ENCODE measurements around the gene ZNF407. TPM values are rescaled to one million over a fixed set of nuclear protein-coding genes. Genes with fewer than 3 reads are reported as not detected.
A peak's percentile ranks its signal among the peaks of the same experiment; 100 is the strongest.

Gene ZNF407
- polyA plus RNA-seq, 1 experiment = 2.8 TPM

DNA sequence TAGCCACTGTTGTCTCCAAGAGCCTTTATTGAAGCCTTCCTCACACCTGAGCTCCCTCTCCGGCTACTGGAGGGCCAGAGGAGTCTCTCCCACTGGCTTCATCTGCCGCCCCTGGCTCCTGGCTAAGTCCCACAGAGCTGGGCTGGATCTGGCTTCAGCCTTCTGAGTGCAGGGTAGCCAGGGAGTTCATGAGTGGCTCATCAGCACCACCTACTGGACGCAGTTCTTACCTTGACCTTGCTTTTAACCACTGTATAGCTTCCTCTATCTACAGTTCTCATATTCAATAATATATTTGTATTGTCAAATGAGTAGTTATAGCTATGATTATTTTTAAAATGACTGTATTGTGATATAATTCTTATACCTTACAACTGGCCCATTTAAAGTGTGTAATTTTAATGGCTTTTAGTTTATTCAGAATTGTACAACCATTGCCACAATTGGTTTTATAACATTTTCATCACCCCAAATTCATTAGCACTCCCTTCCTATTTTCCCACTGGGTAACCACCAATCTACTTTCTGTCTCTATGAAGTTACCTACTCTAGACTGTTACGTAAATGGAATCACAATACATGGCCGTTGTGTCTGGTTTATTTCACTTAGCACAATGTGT is 45.6 kb upstream of the ZNF407 start:
- ChIA-PET POLR2A (interaction anchor here (0.5 kb wide), 1 partner anchor 215 kb away, joined by 3 read pairs; no protein-coding TSS in a partner anchor), CTCF (interaction anchor here (0.5 to 3.0 kb wide), 34 partner anchors 8 to 362 kb away, joined by 3 to 94 read pairs (median 4); partner anchors contain the start of gene CNDP1)
- DNase-seq (ENCODE audit: low read depth) = no peak
- H3K36me3 ChIP-seq (ENCODE audit: control insufficient read depth, insufficient read depth, low read length) = no peaks in the 10 kb centered on the region
- peaks cover 18% of the 10 kb centered on the region for H3K27me3 ChIP-seq (ENCODE audit: control insufficient read depth, insufficient read depth, low read length)
- TF ChIP-seq, protein P1, sequence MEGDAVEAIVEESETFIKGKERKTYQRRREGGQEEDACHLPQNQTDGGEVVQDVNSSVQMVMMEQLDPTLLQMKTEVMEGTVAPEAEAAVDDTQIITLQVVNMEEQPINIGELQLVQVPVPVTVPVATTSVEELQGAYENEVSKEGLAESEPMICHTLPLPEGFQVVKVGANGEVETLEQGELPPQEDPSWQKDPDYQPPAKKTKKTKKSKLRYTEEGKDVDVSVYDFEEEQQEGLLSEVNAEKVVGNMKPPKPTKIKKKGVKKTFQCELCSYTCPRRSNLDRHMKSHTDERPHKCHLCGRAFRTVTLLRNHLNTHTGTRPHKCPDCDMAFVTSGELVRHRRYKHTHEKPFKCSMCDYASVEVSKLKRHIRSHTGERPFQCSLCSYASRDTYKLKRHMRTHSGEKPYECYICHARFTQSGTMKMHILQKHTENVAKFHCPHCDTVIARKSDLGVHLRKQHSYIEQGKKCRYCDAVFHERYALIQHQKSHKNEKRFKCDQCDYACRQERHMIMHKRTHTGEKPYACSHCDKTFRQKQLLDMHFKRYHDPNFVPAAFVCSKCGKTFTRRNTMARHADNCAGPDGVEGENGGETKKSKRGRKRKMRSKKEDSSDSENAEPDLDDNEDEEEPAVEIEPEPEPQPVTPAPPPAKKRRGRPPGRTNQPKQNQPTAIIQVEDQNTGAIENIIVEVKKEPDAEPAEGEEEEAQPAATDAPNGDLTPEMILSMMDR (IDR thresholded peaks at IDR 0.05; ENCODE audit: insufficient read depth, low read depth, low read length) = peak; percentile 85
- no peak overlapping the region for H3K4me3 ChIP-seq (ENCODE audit: low read depth, low read length)

DNA sequence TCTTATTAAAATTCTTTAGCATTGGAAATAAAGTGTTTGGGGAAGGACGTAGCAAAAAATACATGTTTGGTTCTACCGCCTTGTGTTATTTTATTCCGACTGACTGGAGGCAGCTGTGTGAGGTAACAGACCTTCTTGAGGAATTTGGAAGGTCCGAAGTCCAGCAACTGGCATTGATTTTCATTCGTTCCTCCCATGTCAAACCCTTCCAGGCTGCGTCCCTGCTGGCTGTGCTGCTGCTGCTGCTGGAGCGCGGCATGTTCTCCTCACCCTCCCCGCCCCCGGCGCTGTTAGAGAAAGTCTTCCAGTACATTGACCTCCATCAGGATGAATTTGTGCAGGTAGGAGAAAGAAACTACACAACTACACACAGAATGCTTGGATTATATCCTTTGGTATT is 41.5 kb upstream of the ZNF407 start:
- Histone ChIP-seq H3K27me3 (ENCODE audit: control insufficient read depth, insufficient read depth, low read length) (peaks cover 19% of the 10 kb centered on the region), H3K4me3 (ENCODE audit: low read depth, low read length) (no peak overlapping the region), H3K36me3 (ENCODE audit: control insufficient read depth, insufficient read depth, low read length) (no peaks in the 10 kb centered on the region)
- CTCF ChIA-PET = no interaction called here
- DNase-seq (ENCODE audit: low read depth) = no peak
- TF ChIP-seq, protein P1 (IDR thresholded peaks at IDR 0.05; ENCODE audit: insufficient read depth, low read depth, low read length) = no peak
- POLR2A ChIA-PET = no interaction called here

DNA sequence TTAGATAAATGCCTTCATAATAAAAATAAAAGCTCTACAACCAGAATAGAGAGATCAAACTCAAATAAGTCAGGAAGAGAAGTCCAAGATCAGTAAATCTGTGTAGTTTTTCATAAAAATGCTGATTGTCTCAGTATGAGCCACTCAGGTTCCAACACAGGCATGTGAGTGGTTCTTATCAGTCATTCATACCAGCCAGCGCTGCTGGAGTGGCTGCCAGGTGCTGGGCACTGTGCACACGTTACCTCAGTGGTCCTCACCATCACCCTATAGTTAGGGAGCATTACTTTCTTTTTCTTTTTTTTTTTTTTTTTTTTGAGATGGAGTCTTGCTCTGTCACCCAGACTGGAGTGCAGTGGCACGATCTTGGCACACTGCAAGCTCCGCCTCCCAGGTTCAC is 39.6 kb upstream of the ZNF407 start:
- Histone ChIP-seq H3K27me3 (ENCODE audit: control insufficient read depth, insufficient read depth, low read length) (peaks cover 22% of the 10 kb centered on the region), H3K36me3 (ENCODE audit: control insufficient read depth, insufficient read depth, low read length) (no peaks in the 10 kb centered on the region), H3K4me3 (ENCODE audit: low read depth, low read length) (no peak overlapping the region)
- no peak for DNase-seq (ENCODE audit: low read depth)
- ChIA-PET CTCF (no interaction called here), POLR2A (no interaction called here)
- TF ChIP-seq, protein P1 (IDR thresholded peaks at IDR 0.05; ENCODE audit: insufficient read depth, low read depth, low read length) = no peak

DNA sequence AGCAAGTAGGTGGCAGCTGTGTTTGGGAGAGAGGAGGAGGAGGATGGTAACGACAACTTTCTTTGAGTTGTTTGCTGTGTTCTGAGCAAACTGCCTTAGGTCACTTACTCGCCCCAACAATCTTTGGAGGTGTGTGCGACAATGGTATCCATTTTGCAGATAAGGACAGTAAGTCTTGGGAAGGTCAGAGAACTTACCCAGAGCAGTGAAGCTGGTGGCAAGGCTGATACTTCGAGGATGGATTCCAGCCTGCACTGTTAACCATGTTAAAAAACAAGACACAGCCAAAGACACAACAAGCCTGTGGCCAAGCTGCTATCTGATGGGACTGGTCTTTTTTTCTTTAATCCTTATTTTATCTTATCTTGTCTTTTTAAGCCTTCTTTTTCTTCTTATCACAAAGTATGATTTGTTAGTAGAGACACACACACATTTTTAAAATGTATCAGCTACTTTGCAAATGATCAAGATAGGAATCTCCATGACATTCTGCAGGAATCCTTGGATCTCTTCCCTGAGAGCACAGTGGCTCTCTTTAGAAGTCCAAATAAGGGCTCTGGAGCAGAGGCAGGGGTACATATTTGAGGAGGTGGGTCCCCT is 35.4 kb upstream of the ZNF407 start:
- peaks cover 8% of the 10 kb centered on the region for H3K27me3 ChIP-seq (ENCODE audit: control insufficient read depth, insufficient read depth, low read length)
- POLR2A ChIA-PET = no interaction called here
- H3K36me3 ChIP-seq (ENCODE audit: control insufficient read depth, insufficient read depth, low read length) = no peaks in the 10 kb centered on the region
- no peak for DNase-seq (ENCODE audit: low read depth)
- CTCF ChIA-PET = interaction anchor here (1.7 kb wide), 1 partner anchor 10 kb away, joined by 8 read pairs; no protein-coding TSS in a partner anchor
- no peak overlapping the region for H3K4me3 ChIP-seq (ENCODE audit: low read depth, low read length)
- TF ChIP-seq, protein P1 (IDR thresholded peaks at IDR 0.05; ENCODE audit: insufficient read depth, low read depth, low read length) = no peak

DNA sequence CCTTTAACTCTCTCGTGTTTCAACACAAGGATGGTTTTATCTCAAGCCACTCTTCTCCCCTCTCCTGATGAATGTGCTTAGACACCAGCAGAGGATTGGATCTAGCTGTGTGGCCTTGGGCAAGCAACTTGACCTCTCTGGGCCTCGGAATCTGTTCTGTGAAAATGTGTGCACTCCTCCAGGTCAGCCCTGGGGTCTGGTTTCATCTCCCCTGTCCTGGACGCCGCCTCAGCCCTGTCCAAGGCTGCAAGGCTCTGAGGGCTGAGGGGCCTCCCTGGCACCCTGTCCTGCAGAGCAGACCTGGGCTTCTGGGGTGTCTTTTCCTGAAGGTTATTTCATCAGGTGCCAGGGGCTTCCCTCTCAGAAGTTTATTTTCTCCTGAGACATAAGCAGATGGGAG is 34.9 kb upstream of the ZNF407 start:
- Histone ChIP-seq H3K27me3 (ENCODE audit: control insufficient read depth, insufficient read depth, low read length) (peaks cover 6% of the 10 kb centered on the region), H3K4me3 (ENCODE audit: low read depth, low read length) (no peak overlapping the region), H3K36me3 (ENCODE audit: control insufficient read depth, insufficient read depth, low read length) (no peaks in the 10 kb centered on the region)
- TF ChIP-seq, protein P1 (IDR thresholded peaks at IDR 0.05; ENCODE audit: insufficient read depth, low read depth, low read length) = no peak
- POLR2A ChIA-PET = no interaction called here
- no peak for DNase-seq (ENCODE audit: low read depth)
- CTCF ChIA-PET = interaction anchor here (1.7 kb wide), 1 partner anchor 11 kb away, joined by 8 read pairs; no protein-coding TSS in a partner anchor
